H1 (cell line): ENCODE results near the gene MTHFD1. TPM values are rescaled to one million over a fixed set of nuclear protein-coding genes. Genes with fewer than 3 reads are reported as not detected.

Source experiments
- CTCF ChIA-PET: fragments of 300-600 bp; sonication (Branson Sonifier 250); formaldehyde crosslinking; loops from one replicate; lab custom pipeline; 2021; ENCODE audit not compliant: partially characterized antibody; lab: Charles Lee
- POLR2A ChIA-PET: fragments of 300-600 bp; sonication (Branson Sonifier 250); formaldehyde crosslinking; loops from one replicate; lab custom pipeline; 2021; ENCODE audit warnings: inconsistent platforms; ENCODE audit not compliant: partially characterized antibody; lab: Charles Lee
- DNase-seq, 2 experiments: peaks; one replicate each; pipeline versions ENCODE4 v3.0.0 to v3.0.0-alpha.2; 2010 to 2022; ENCODE audit warnings: low spot score in 2 of 2, low read depth in 1 of 2, mixed read lengths in 1 of 2
- FAIRE-seq: peaks from 2 replicates; lab custom pipeline; 2011; peaks lifted over from hg19 to GRCh38; lab: Jason Lieb, UNC
- H2AFZ ChIP-seq: 2 replicates; pipeline ENCODE4 v1.8.1; 2012; ENCODE audit warnings: low read length, inconsistent platforms
- H2AK5ac ChIP-seq: 2 replicates; pipeline ENCODE4 v1.6.1; 2013; ENCODE audit warnings: low read depth, low read length
- H2BK120ac ChIP-seq: replicated peaks from 2 replicates; pipeline ENCODE3; 2013; ENCODE audit warnings: low read depth, low read length, inconsistent platforms
- H2BK12ac ChIP-seq: 2 replicates; pipeline ENCODE4 v1.6.1; 2013; ENCODE audit warnings: low read depth, low read length
- H2BK15ac ChIP-seq: 2 replicates; pipeline ENCODE4 v1.6.1; 2013; ENCODE audit warnings: low read length
- H2BK20ac ChIP-seq: 2 replicates; pipeline ENCODE4 v1.6.1; 2013; ENCODE audit warnings: low read length
- H2BK5ac ChIP-seq: 2 replicates; pipeline ENCODE4 v1.6.1; 2013; ENCODE audit warnings: low read depth, low read length
- H3K14ac ChIP-seq: 2 replicates; pipeline ENCODE4 v1.6.1; 2013; ENCODE audit warnings: inconsistent platforms; ENCODE audit not compliant: insufficient read length
- H3K18ac ChIP-seq: 2 replicates; pipeline ENCODE4 v1.6.1; 2013; ENCODE audit warnings: low read length; ENCODE audit errors: extremely low read depth
- H3K23ac ChIP-seq: 2 replicates; pipeline ENCODE4 v1.6.1; 2013; ENCODE audit warnings: inconsistent platforms; ENCODE audit not compliant: insufficient read length
- H3K23me2 ChIP-seq: 2 replicates; pipeline ENCODE4 v1.6.1; 2013; ENCODE audit warnings: low read depth, low read length
- H3K27ac ChIP-seq: 2 replicates; pipeline ENCODE4 v1.6.1; 2011; ENCODE audit warnings: low read depth, low read length, inconsistent platforms
- H3K27me3 ChIP-seq, 4 experiments: replicated peaks in 1 of 4; 1 replicate in 1 of 4; 2 replicates in 3 of 4; pipeline versions ENCODE4 v1.6.1 to v1.8.1; 2011 to 2013; ENCODE audit warnings: low read length in 3 of 4, mild to moderate bottlenecking in 3 of 4, inconsistent platforms in 2 of 4, mixed read lengths in 2 of 4, moderate library complexity in 1 of 4; ENCODE audit not compliant: control insufficient read depth in 3 of 4, insufficient read depth in 3 of 4; ENCODE audit errors: extremely low read depth in 1 of 4
- H3K36me3 ChIP-seq, 4 experiments: 2 replicates each; pipeline versions ENCODE4 v1.6.1 to v1.8.1; 2011 to 2013; ENCODE audit warnings: mild to moderate bottlenecking in 4 of 4, low read length in 3 of 4, moderate library complexity in 2 of 4, control low read depth in 1 of 4, inconsistent platforms in 1 of 4; ENCODE audit not compliant: insufficient read depth in 4 of 4, control insufficient read depth in 2 of 4
- H3K4ac ChIP-seq: replicated peaks from 2 replicates; pipeline ENCODE3; 2013; ENCODE audit warnings: low read length, low read depth, mixed read lengths, inconsistent platforms; ENCODE audit not compliant: insufficient read length
- H3K4me1 ChIP-seq, 4 experiments: replicated peaks in 1 of 4; 1 replicate in 1 of 4; 2 replicates in 3 of 4; pipeline versions ENCODE4 v1.6.1 to v1.8.1; 2011 to 2013; ENCODE audit warnings: low read length in 3 of 4, inconsistent platforms in 2 of 4, mixed read lengths in 1 of 4; ENCODE audit not compliant: insufficient read depth in 4 of 4, control insufficient read depth in 3 of 4
- H3K4me2 ChIP-seq, 2 experiments: 2 replicates each; pipeline versions ENCODE4 v1.6.1 to v1.8.1; 2011 to 2013; ENCODE audit warnings: low read depth in 2 of 2, low read length in 2 of 2, control low read depth in 1 of 2, inconsistent platforms in 1 of 2, mild to moderate bottlenecking in 1 of 2; ENCODE audit not compliant: insufficient read depth in 1 of 2
- H3K4me3 ChIP-seq, 4 experiments: fragments of 200-600, 300-600 bp in 1 of 4; sonication (generic), shearing (Covaris generic), sonication (Bioruptor Twin) in 1 of 4; 2 replicates each; pipeline versions ENCODE4 v1.5.1 to v1.8.1; 2011 to 2016; ENCODE audit warnings: low read length in 4 of 4, low read depth in 3 of 4, control low read depth in 2 of 4, inconsistent platforms in 2 of 4, mild to moderate bottlenecking in 2 of 4, mixed read lengths in 1 of 4, moderate library complexity in 1 of 4; ENCODE audit not compliant: insufficient read depth in 2 of 4; ENCODE audit errors: extremely low read depth in 1 of 4
- H3K56ac ChIP-seq: replicated peaks from 2 replicates; pipeline ENCODE3; 2013; ENCODE audit warnings: low read depth, mild to moderate bottlenecking, mixed read lengths, low read length, inconsistent platforms; ENCODE audit not compliant: insufficient read length
- H3K79me1 ChIP-seq: 2 replicates; pipeline ENCODE4 v1.6.1; 2013; ENCODE audit warnings: low read depth, low read length, control low read depth
- H3K79me2 ChIP-seq, 2 experiments: 2 replicates each; pipeline versions ENCODE4 v1.6.1 to v1.8.1; 2012 to 2013; ENCODE audit warnings: low read length in 2 of 2, mild to moderate bottlenecking in 2 of 2, inconsistent platforms in 1 of 2; ENCODE audit not compliant: insufficient read depth in 2 of 2, control insufficient read depth in 1 of 2
- H3K9ac ChIP-seq, 4 experiments: replicated peaks in 1 of 4; 1 replicate in 1 of 4; 2 replicates in 3 of 4; pipeline versions ENCODE4 v1.6.1 to v1.8.1; 2011 to 2013; ENCODE audit warnings: low read depth in 3 of 4, low read length in 3 of 4, control low read depth in 2 of 4, mild to moderate bottlenecking in 2 of 4, moderate library complexity in 2 of 4, inconsistent platforms in 1 of 4; ENCODE audit errors: extremely low read depth in 1 of 4
- H3K9me3 ChIP-seq, 2 experiments: 2 replicates each; pipeline versions ENCODE4 v1.6.1 to v1.8.1; 2012 to 2013; ENCODE audit warnings: mild to moderate bottlenecking in 2 of 2, moderate library complexity in 2 of 2, control low read depth in 1 of 2, inconsistent platforms in 1 of 2, low read depth in 1 of 2, low read length in 1 of 2, mixed read lengths in 1 of 2; ENCODE audit not compliant: insufficient read depth in 2 of 2
- H4K20me1 ChIP-seq, 2 experiments: replicated peaks in 1 of 2; 2 replicates each; pipeline versions ENCODE3 to v1.8.1; 2011 to 2013; ENCODE audit warnings: inconsistent platforms in 2 of 2, low read length in 2 of 2, mild to moderate bottlenecking in 1 of 2; ENCODE audit not compliant: insufficient read depth in 2 of 2, control insufficient read depth in 1 of 2
- H4K5ac ChIP-seq: 2 replicates; pipeline ENCODE4 v1.6.1; 2013; ENCODE audit warnings: low read length, low read depth, mixed read lengths, inconsistent platforms; ENCODE audit not compliant: insufficient read length
- H4K8ac ChIP-seq: 2 replicates; pipeline ENCODE4 v1.8.0; 2013; ENCODE audit warnings: mild to moderate bottlenecking, moderate library complexity, low read length, inconsistent platforms; ENCODE audit not compliant: insufficient read depth; ENCODE audit errors: extremely low read depth
- H4K91ac ChIP-seq: replicated peaks from 2 replicates; pipeline ENCODE3; 2013; ENCODE audit warnings: low read length, mixed read lengths, inconsistent platforms; ENCODE audit not compliant: insufficient read length
- BRCA1 ChIP-seq: IDR thresholded peaks from 2 replicates; pipeline ENCODE4 v1.6.1; 2012; ENCODE audit warnings: low read depth, low read length, improper control_type of control experiment
- EGR1 ChIP-seq: IDR thresholded peaks from 2 replicates; pipeline ENCODE4 v1.6.1; 2011; ENCODE audit warnings: low read depth, low read length, borderline replicate concordance
- JUN ChIP-seq: IDR thresholded peaks from 2 replicates; pipeline ENCODE4 v1.6.1; 2011; ENCODE audit warnings: low read depth, mild to moderate bottlenecking, improper control_type of control experiment, low read length
- MAX ChIP-seq: IDR thresholded peaks from 2 replicates; pipeline ENCODE4 v1.6.1; 2012; ENCODE audit warnings: inconsistent platforms
- NANOG ChIP-seq: IDR thresholded peaks from 2 replicates; pipeline ENCODE4 v1.6.1; 2011; ENCODE audit warnings: low read length, low read depth, mild to moderate bottlenecking, inconsistent platforms; ENCODE audit not compliant: insufficient read depth, poor library complexity, severe bottlenecking
- RAD21 ChIP-seq, 2 experiments: IDR thresholded peaks in 1 of 2; conservative IDR thresholded peaks in 1 of 2; 2 replicates each; pipeline ENCODE4 v1.6.1; 2011; ENCODE audit warnings: low read depth in 2 of 2, low read length in 2 of 2, improper control_type of control experiment in 1 of 2, inconsistent platforms in 1 of 2, mild to moderate bottlenecking in 1 of 2, moderate library complexity in 1 of 2
- RNF2 ChIP-seq: fragments of 200-900, 300-1000 bp; sonication (generic); IDR thresholded peaks from 2 replicates; pipeline ENCODE4 v1.7.1; 2016; ENCODE audit warnings: borderline replicate concordance, low read depth, mild to moderate bottlenecking, antibody characterized with exemption, low read length; ENCODE audit not compliant: poor library complexity, severe bottlenecking; ENCODE audit errors: missing control alignments
- RXRA ChIP-seq: IDR thresholded peaks from 2 replicates; pipeline ENCODE4 v1.6.1; 2011; ENCODE audit warnings: low read depth, mild to moderate bottlenecking, low read length, moderate library complexity; ENCODE audit not compliant: insufficient read depth
- SAP30 ChIP-seq: fragments of 300-600 bp; sonication (generic); IDR thresholded peaks from 2 replicates; pipeline ENCODE4 v1.7.1; 2012; ENCODE audit warnings: low read length, moderate library complexity, mild to moderate bottlenecking, inconsistent platforms; ENCODE audit not compliant: insufficient read depth, insufficient replicate concordance
- ZNF274 ChIP-seq: IDR thresholded peaks from 2 replicates; pipeline ENCODE4 v1.7.0; 2012; ENCODE audit warnings: low read length, borderline replicate concordance; ENCODE audit errors: extremely low read depth
- WGBS, 2 experiments: shearing (Covaris generic) in 1 of 2; methylation state at CpG; one replicate each; pipeline versions ENCODE4 v1.1.6 to v1.1.7; 2013 to 2015; ENCODE audit warnings: low lambda C conversion rate in 2 of 2, mixed read lengths in 2 of 2, inconsistent platforms in 1 of 2, low coverage in 1 of 2, missing lambda C conversion rate in 1 of 2; ENCODE audit not compliant: insufficient replicate concordance in 2 of 2, insufficient coverage in 1 of 2, insufficient read length in 1 of 2; ENCODE audit errors: extremely low coverage in 1 of 2, missing lambda C conversion rate in 1 of 2; 5-methylcytosine and 5-hydroxymethylcytosine counted together
- polyA plus RNA-seq, 7 experiments: library from polyadenylated mRNA; depleted of rRNA in 3 of 7; stranded (reverse) in 5 of 7; unstranded in 2 of 7; fragments of >200 nt in 5 of 7; fragments of 200-250 nt in 2 of 7; gene quantifications; 1 replicate in 5 of 7; 2 replicates in 1 of 7; 4 replicates in 1 of 7; pipeline versions ENCODE4 v1.2.1 to v1.2.3, GENCODE V29; 2011 to 2013; ENCODE audit warnings: missing spikeins in 2 of 7, mixed read lengths in 2 of 7
- total RNA-seq: library from RNA; stranded (reverse); fragmentation: NEBNext Ultra II Directional; extraction: Animal tissue kit (Norgen Biotek cat#: 25700); gene quantifications from 2 replicates; pipeline ENCODE4 v1.2.1, GENCODE V29; 2021
- TF ChIP-seq, protein P1 (sequence below): IDR thresholded peaks from 2 replicates; pipeline ENCODE4 v1.6.1; 2011; ENCODE audit warnings: low read depth, mild to moderate bottlenecking, low read length; ENCODE audit not compliant: insufficient read depth

Gene MTHFD1
- total and polyA plus RNA-seq, 2 of the 8 experiments (the other 6 are each of a cell fraction or from before 2014, with no cell fraction given) = 79.7 to 332 TPM

GRCh38 chr14:64411001-64411400 is 22.8 kb downstream of the MTHFD1 start:
- Histone ChIP-seq H4K5ac (no peak overlapping the region), H3K14ac (no peak overlapping the region), H2BK20ac (no peak overlapping the region), H2BK120ac (no peak overlapping the region), H3K4me2 (no peak overlapping the region), H3K9me3 (no peaks in the 10 kb centered on the region), H3K56ac (no peak overlapping the region), H2AFZ (no peak overlapping the region), H3K79me1 (peaks cover 4% of the 10 kb centered on the region; the same call in 1 of the 2 replicates), H3K23ac (no peak overlapping the region), H2BK12ac (no peak overlapping the region), H2AK5ac (no peak overlapping the region), H3K23me2 (no peaks in the 10 kb centered on the region), H4K91ac (no peak overlapping the region), H2BK15ac (no peak overlapping the region), H4K8ac (no peak overlapping the region), H4K20me1 (peaks cover 0 to 3% of the 10 kb centered on the region in 2 experiments), H3K4me3 (no peak overlapping the region), H3K27ac (no peak overlapping the region), H2BK5ac (no peak overlapping the region), H3K4ac (no peak overlapping the region), H3K36me3 (peaks cover 8 to 55% (median 30%) of the 10 kb centered on the region in 4 experiments; a peak in 7 of 8 replicates), H3K27me3 (no peaks in the 10 kb centered on the region), H3K9ac (no peak overlapping the region), H3K18ac (no peak overlapping the region), H3K79me2 (peaks cover 0 to 38% of the 10 kb centered on the region in 2 experiments; a peak in 2 of 4 replicates), H3K4me1 (peaks cover 0 to 3% (median 0%) of the 10 kb centered on the region in 4 experiments; a peak in 2 of 7 replicates)
- no peak for FAIRE-seq
- ChIA-PET POLR2A (interaction anchor here (0.6 to 1.8 kb wide), 3 partner anchors 19 to 75 kb away, joined by 4 to 6 read pairs (median 4); no protein-coding TSS in a partner anchor), CTCF (interaction anchor here (0.7 to 1.5 kb wide), 3 partner anchors 13 to 18 kb away, joined by 3 to 4 read pairs (median 3); no protein-coding TSS in a partner anchor)
- 95% methylated on average over 4 of the region's 4 CpGs; no CpG with 5 or more reads in 1 of the 2 experiments for WGBS, 2 experiments
- no peak for DNase-seq
- no peak for TF ChIP-seq SAP30
- no peak for TF ChIP-seq RNF2
- TF ChIP-seq EGR1 = no peak
- no peak for TF ChIP-seq ZNF274
- TF ChIP-seq JUN = no peak
- TF ChIP-seq BRCA1 = no peak
- TF ChIP-seq RXRA = no peak
- TF ChIP-seq, protein P1, sequence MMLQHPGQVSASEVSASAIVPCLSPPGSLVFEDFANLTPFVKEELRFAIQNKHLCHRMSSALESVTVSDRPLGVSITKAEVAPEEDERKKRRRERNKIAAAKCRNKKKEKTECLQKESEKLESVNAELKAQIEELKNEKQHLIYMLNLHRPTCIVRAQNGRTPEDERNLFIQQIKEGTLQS = no peak
- no peak for TF ChIP-seq RAD21 (IDR thresholded peaks at IDR 0.05 in 1 of 2, conservative IDR thresholded peaks at IDR 0.05 in 1 of 2; ENCODE audit: low read depth in 2 of 2, low read length in 2 of 2)
- TF ChIP-seq MAX = no peak
- no peak for TF ChIP-seq NANOG
